GM13976 (cell line): ENCODE data around the gene PHF2.

ENCODE experiments used
- DNase-seq: peaks from one replicate; pipeline ENCODE4 v3.0.0; 2012; ENCODE audit warnings: low spot score
- in situ Hi-C: fragments of 300-500 bp; cut with MboI; formaldehyde crosslinking; loops from one replicate; pipeline ENCODE4 v1.12.0; 2022; ENCODE audit warnings: low sequenced_read_pairs, mixed read lengths, inconsistent platforms; ENCODE audit not compliant: unreplicated experiment
- TF ChIP-seq, protein P1 (sequence below): IDR thresholded peaks from 2 replicates; pipeline ENCODE4 v1.5.1; 2012; ENCODE audit warnings: borderline replicate concordance, mild to moderate bottlenecking; ENCODE audit not compliant: insufficient read depth; ENCODE audit errors: extremely low read depth, missing control alignments, control extremely low read depth

Gene PHF2

DNA sequence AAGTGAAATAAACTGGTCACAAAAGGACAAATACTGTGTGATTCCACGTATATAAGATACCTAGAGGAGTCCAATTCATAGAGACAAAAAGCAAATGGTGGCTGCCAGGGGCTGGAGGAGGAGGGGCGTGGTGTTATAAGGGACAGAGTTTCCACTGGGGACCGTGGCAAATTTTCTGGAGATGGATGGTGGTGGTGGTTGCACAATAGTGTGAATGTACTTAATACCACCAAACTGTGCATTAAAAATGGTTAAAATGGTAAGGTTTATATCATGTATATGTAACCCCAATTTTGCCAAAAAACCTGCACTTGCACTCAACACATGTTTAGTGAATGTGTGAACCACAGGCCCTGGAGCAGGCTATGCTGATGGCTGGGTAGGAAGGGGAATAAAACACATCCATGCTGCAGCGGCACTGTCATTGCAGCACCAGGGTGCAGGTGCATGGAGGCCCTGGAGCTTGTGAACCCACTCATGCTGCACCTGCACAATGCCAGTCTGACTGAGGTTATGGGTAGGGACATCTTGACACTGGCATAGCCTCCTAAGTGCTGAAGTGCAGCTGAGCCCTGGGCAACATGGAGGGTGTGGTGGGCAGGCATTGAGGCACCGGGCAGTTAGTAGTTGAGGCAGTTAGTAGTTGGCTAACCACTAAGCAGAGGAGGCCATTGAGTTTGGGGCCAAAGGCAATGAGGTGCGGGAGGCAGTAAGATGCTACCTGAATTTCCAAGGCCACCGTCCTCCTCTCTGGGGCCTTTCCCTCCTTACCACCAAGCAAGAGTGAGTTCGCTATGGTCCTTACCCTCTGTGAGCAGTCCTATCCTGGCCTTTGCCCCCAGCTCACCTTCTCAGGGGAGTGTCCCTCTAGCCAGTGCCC lies 3.5 kb upstream of the PHF2 start:
- DNase-seq = no peak
- in situ Hi-C loops = loop anchor here (25.0 kb wide), 1 partner anchor 411 kb away; no protein-coding TSS in a partner anchor
- TF ChIP-seq, protein P1, sequence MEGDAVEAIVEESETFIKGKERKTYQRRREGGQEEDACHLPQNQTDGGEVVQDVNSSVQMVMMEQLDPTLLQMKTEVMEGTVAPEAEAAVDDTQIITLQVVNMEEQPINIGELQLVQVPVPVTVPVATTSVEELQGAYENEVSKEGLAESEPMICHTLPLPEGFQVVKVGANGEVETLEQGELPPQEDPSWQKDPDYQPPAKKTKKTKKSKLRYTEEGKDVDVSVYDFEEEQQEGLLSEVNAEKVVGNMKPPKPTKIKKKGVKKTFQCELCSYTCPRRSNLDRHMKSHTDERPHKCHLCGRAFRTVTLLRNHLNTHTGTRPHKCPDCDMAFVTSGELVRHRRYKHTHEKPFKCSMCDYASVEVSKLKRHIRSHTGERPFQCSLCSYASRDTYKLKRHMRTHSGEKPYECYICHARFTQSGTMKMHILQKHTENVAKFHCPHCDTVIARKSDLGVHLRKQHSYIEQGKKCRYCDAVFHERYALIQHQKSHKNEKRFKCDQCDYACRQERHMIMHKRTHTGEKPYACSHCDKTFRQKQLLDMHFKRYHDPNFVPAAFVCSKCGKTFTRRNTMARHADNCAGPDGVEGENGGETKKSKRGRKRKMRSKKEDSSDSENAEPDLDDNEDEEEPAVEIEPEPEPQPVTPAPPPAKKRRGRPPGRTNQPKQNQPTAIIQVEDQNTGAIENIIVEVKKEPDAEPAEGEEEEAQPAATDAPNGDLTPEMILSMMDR = no peak

DNA sequence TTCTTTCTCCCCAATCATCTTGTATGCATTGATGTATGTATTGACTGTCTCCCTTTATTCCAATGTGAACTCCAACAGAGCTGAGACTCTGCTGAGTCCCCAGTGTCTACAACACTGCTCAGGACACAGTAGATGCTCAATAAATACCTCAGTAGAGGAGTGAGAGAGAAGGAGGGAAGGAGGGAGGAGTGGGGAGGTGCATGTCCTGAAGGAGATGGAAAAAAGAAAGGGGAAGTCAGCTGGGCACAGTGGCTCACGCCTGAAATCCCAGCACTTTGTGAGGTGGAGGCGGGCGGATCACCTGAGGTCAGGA lies 2.9 kb upstream of the PHF2 start:
- TF ChIP-seq, protein P1 = no peak
- no peak for DNase-seq
- in situ Hi-C loops = loop anchor here (25.0 kb wide), 1 partner anchor 411 kb away; no protein-coding TSS in a partner anchor

DNA sequence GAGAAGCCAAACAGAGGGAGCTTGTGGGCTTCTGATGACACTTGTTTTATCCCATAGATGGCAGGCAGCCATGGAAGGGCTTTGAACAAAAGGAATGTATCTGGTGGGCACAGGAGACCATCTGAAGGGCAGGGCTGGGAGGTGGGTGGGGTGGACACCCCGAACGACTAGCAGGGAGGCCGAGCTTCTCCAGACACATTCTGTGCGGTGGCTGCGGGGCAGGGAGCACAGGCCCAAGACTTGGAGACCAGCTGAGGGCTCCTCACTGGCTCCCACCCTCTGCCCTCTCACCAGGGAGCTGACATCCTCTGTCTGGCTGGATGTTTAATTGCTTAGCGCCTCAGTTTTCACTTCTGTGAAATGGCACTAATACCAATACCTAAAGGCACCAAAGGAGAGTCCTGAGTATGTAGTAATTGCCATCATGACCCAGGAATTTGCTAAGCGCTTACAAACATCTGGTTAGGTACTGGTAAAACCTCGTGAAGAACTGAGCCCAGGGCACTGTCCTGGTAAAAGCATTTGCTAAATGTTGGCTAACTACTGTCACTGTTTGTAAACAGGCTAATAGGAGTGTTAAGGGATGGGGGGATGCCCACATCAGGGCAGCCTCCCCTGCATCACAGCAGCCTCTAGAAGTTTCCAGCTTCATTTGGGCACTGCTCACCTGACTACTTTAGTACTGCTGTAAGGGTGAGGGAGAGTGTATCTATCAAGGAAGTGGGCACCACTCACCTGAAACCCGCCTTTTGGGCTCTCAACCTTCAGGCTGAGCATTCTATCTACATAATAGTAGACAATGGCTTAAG lies 2.1 kb upstream of the PHF2 start:
- in situ Hi-C loops = loop anchor here (25.0 kb wide), 1 partner anchor 412 kb away; no protein-coding TSS in a partner anchor
- no peak for DNase-seq
- TF ChIP-seq, protein P1 = no peak

DNA sequence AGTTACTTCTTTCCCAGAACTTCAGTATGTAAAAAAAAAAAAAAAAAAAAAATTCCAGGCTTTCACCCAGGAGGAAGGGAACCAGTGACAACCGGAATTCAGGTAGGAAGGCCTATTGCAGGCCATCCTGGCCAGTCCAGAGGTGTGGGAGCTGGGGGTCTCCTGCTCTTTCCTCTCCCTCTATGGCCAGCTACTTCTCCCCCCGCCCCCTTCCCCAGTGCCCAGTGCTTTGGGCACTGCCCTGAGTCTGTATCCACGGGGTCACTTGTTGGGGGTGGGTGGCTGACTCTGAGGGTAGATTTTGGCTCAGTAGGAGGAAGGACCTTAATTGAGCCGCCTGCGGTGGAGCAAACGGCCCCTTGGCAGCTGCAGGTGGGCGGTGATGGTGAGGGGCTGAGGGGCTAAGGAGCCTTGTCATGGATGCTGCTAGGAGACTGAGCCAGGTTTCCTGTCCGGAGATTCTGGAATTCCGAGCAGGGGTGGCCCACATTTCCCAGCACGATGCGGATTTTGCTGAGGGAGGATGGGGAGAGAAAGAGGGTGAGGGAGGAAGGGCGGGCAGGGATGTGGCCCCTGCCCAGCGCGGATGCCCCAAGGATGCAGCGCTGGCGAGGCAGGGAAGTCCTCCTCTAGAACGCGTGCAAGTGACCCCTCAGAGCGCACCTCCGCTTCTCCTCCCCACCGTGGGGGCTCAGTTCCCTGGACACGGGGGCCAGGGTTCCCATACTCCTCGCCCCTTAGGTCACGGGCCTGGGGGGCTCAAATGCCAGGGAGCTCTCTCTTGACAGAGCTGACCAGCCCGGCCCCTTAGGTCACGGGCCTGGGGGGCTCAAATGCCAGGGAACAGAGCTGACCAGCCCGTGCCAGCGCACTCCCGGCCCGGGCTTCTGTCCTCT lies 1.2 kb upstream of the PHF2 start:
- TF ChIP-seq, protein P1 = no peak
- in situ Hi-C loops = loop anchor here (25.0 kb wide), 1 partner anchor 413 kb away; no protein-coding TSS in a partner anchor
- no peak for DNase-seq

DNA sequence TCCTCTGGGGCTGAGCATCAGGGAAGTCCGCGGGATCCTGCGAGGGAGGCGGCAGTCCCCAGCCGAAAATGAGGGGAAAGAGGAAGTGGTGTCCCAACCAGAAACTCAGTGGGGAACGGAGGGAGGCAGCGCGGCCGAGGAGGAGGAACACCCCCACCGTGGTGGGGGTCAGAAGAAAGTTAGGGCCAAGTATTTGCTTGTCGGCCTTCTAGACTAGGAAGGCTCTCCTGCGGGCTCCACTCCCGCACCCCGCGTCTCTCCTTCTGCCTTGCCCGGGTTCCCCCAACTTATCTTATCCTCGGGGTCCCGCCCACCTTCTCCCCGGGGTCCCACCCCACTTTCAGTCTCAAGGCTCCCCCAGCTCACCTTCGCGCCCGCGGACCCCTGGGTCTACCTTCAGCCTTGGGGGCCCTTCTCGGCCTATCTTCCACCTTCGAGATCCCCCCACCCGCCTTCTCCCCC lies 557 bp upstream of the PHF2 start:
- DNase-seq = peak; percentile 76
- in situ Hi-C loops = no loop called here

More for the DNA sequence above, 557 bp upstream of the PHF2 start:
- TF ChIP-seq, protein P1 = no peak
